Naive B cell (primary cell): ENCODE data around the gene URM1. TPM values are rescaled to one million over a fixed set of nuclear protein-coding genes. Genes with fewer than 3 reads are reported as not detected.
A peak's percentile ranks its signal among the peaks of the same experiment; 100 is the strongest.
"Not testable (repeated sequence)": the region's sequence is repeated elsewhere in the genome, so short reads cannot be mapped to it uniquely, and the experiment has no call there.

Experiments used
- ATAC-seq, 2 donors: fragments of 150-1000 bp; cut with Tn5 transposase; 2 replicates each; pipeline ENCODE4 v1.10.0; 2021; ENCODE audit warnings: low read depth in 2 of 2, mild to moderate bottlenecking in 2 of 2, moderate library complexity in 2 of 2
- DNase-seq: peaks from one replicate; pipeline ENCODE4 v3.0.0; 2022
- H3K27ac Mint-ChIP-seq, 6 donors: one replicate each; pipeline ENCODE4 v1.8.0; 2020 to 2022; ENCODE audit warnings: mild to moderate bottlenecking in 6 of 6, mixed read lengths in 6 of 6, moderate library complexity in 5 of 6, inconsistent platforms in 2 of 6
- H3K27me3 Mint-ChIP-seq, 3 donors: one replicate each; pipeline ENCODE4 v1.8.0; 2021 to 2022; ENCODE audit warnings: mixed read lengths in 3 of 3, mild to moderate bottlenecking in 1 of 3
- H3K36me3 Mint-ChIP-seq, 2 donors: one replicate each; pipeline ENCODE4 v1.8.0; 2020 to 2022; ENCODE audit warnings: mixed read lengths in 2 of 2, inconsistent platforms in 1 of 2, mild to moderate bottlenecking in 1 of 2
- H3K4me1 Mint-ChIP-seq, 3 donors: one replicate each; pipeline ENCODE4 v1.8.0; 2020 to 2022; ENCODE audit warnings: mixed read lengths in 3 of 3, inconsistent platforms in 1 of 3, mild to moderate bottlenecking in 1 of 3, moderate library complexity in 1 of 3
- H3K4me3 Mint-ChIP-seq, 8 donors: one replicate each; pipeline ENCODE4 v1.8.0; 2020 to 2022; ENCODE audit warnings: mild to moderate bottlenecking in 8 of 8, mixed read lengths in 8 of 8, moderate library complexity in 8 of 8, inconsistent platforms in 2 of 8
- H3K9me3 Mint-ChIP-seq, 7 donors: one replicate each; pipeline ENCODE4 v1.8.0; 2020 to 2022; ENCODE audit warnings: mixed read lengths in 7 of 7, mild to moderate bottlenecking in 5 of 7, inconsistent platforms in 2 of 7, moderate library complexity in 1 of 7
- polyA plus RNA-seq, 6 donors: library from polyadenylated mRNA; unstranded; fragments of 300-500 nt; fragmentation: Illumina TruSeq; gene quantifications; one replicate each; pipeline ENCODE4 v1.2.3, GENCODE V29; 2021; ENCODE audit warnings: low read depth in 6 of 6

Gene URM1
- polyA plus RNA-seq, 6 donors from 2014 or later: 36.9 to 44.3 (median 42.0) TPM

DNA sequence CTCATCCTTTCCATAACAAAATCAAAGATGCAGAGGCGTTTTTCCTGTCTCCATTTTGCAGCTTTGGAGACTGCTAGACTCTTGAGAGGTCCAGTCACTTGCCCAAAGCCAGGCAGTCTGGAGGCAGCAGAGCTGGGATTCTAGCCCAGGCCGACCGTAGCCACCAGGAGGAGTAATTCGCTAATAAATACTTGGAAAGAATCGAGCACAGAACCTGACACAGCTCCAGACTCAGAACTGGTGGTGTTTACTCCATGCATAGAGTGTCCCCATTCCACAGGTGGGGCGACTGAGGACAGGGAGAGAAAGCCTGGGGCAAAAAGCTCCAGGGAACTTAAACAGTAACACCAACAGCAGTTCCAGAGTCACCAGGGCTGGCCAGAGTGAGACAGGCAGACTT, 38.8 kb downstream of the URM1 start:
- DNase-seq (no peak), ATAC-seq (no peak)
- Mint-ChIP-seq H3K27me3 (peaks cover 38 to 68% (median 52%) of the 10 kb centered on the region in 3 donors), H3K4me3 (no peak overlapping the region), H3K4me1 (no peaks in the 10 kb centered on the region), H3K9me3 (peaks cover 0 to 3% (median 0%) of the 10 kb centered on the region in 7 donors), H3K36me3 (no peaks in the 10 kb centered on the region), H3K27ac (no peak overlapping the region)

- peaks cover 0 to 2% (median 0%) of the 10 kb centered on the region in 3 donors for H3K4me1 Mint-ChIP-seq
- ATAC-seq: no peak
Measured at GRCh38 chr9:128411364-128412119, 40.4 kb downstream of the URM1 start.

GRCh38 chr9:128412120-128412790, 41.1 kb downstream of the URM1 start:
- no peaks in the 10 kb centered on the region for H3K36me3 Mint-ChIP-seq
- ATAC-seq: peak; percentile 37 to 61
- peaks cover 0 to 2% (median 0%) of the 10 kb centered on the region in 3 donors for H3K4me1 Mint-ChIP-seq
- DNase-seq: peak; percentile 13
- no peak overlapping the region for H3K4me3 Mint-ChIP-seq
- H3K9me3 Mint-ChIP-seq: peaks cover 0 to 3% (median 0%) of the 10 kb centered on the region in 7 donors
- H3K27ac Mint-ChIP-seq: no peak overlapping the region
- H3K27me3 Mint-ChIP-seq: peaks cover 42 to 74% (median 55%) of the 10 kb centered on the region in 3 donors

More at GRCh38 chr9:128411364-128412119, 40.4 kb downstream of the URM1 start:
- no peak for DNase-seq
- peaks cover 45 to 73% (median 57%) of the 10 kb centered on the region in 3 donors for H3K27me3 Mint-ChIP-seq
- no peaks in the 10 kb centered on the region for H3K36me3 Mint-ChIP-seq
- no peak overlapping the region for H3K4me3 Mint-ChIP-seq
- H3K27ac Mint-ChIP-seq: no peak overlapping the region
- H3K9me3 Mint-ChIP-seq: peaks cover 0 to 3% (median 0%) of the 10 kb centered on the region in 7 donors

DNA sequence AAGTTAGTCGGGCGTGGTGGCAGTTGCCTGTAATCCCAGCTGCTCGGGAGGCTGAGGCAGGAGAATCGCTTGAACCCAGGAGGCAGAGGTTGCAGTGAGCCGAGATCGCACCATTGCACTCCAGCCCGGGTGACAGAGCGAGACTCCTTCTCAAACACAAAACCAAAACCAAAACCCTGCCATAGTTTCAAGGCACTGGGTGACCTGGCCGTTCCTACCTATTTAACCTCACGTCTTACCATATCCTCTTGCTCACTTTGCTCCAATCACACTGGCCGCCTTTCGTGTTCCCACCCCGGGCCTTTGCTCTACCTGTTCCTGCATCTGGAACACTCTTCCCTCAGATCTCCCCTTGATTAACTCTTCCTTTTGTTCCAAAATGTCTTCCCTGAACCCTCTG, 42.6 kb downstream of the URM1 start:
- ATAC-seq, H3K27ac Mint-ChIP-seq, H3K36me3 Mint-ChIP-seq, H3K4me3 Mint-ChIP-seq, H3K4me1 Mint-ChIP-seq, H3K9me3 Mint-ChIP-seq, DNase-seq: not testable (repeated sequence)
- peaks cover 40 to 78% (median 49%) of the 10 kb centered on the region in 3 donors for H3K27me3 Mint-ChIP-seq

DNA sequence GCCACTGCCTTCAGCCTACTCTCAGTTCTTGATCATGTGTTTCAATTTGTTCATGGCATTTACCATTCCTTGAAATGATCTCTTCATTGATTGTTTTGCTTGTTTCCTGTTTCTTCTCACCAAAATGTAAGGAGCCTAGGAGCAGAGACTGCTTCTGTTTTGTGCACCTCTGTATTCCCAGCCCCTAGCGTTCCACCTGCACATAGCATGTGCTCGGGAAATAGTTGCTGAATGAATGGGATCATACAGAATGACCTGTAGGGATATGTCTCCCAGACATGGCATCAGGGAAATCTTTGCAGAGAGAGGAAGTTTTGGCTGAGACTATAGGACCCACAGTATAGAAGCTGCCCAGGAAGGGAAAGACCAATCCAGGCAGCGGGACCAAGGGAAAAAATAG, 43.3 kb downstream of the URM1 start:
- H3K4me3 Mint-ChIP-seq: no peak overlapping the region
- peaks cover 0 to 3% (median 0%) of the 10 kb centered on the region in 7 donors for H3K9me3 Mint-ChIP-seq

DNA sequence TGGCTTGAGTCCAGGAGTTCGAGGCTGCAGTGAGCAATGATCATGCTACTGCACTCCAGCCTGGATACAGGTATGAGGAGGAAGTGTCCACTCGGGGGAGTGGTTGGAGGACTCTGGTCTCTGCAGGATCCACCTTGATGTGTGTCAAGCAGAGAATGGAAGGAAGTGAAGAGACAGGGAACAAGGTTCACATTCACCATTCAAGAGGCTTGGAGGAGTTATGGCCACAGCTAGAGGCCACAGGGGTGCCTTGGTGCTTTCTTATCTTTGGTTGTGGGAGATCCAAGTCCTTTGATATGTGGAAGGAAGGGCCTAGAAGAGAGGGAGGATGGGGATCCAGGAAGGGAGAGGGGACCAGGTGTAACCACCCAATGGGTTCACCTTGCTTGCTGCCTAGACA, 44.1 kb downstream of the URM1 start:
- peak overlapping the region in 1 of 8 donors; percentile 25 for H3K4me3 Mint-ChIP-seq
- ATAC-seq (no peak), DNase-seq (no peak)
- H3K4me1 Mint-ChIP-seq: peaks cover 0 to 12% (median 11%) of the 10 kb centered on the region in 3 donors
- H3K27me3 Mint-ChIP-seq: peaks cover 37 to 79% (median 47%) of the 10 kb centered on the region in 3 donors
- peaks cover 0 to 3% (median 0%) of the 10 kb centered on the region in 7 donors for H3K9me3 Mint-ChIP-seq
- peak overlapping the region in 1 of 6 donors; percentile 70 for H3K27ac Mint-ChIP-seq
- H3K36me3 Mint-ChIP-seq: no peaks in the 10 kb centered on the region

More for the DNA sequence above, 43.3 kb downstream of the URM1 start:
- Mint-ChIP-seq H3K4me1 (peaks cover 0 to 6% (median 6%) of the 10 kb centered on the region in 3 donors), H3K27ac (no peak overlapping the region), H3K36me3 (no peaks in the 10 kb centered on the region), H3K27me3 (peaks cover 44 to 82% (median 47%) of the 10 kb centered on the region in 3 donors)
- no peak for DNase-seq
- no peak for ATAC-seq

DNA sequence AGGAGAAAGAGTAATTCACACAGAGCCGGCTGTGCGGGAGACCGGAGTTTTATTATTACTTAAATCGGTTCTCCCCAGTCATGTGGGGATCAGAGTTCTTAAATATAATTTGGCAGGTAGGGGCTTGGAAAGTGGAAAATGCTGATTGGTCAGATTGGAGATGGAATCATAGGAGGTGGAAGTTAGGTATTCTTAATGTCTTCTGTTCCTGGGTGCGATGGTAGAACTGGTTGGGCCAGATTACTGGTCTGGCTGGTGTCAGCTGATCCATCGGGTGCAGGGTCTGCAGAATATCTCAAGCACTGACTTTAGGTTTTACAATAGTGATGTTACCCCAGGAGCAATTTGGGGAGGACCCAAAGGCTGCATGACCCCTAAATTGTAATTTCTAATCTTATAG, 44.8 kb downstream of the URM1 start:
- no peak for DNase-seq
- peaks cover 0 to 3% (median 0%) of the 10 kb centered on the region in 7 donors for H3K9me3 Mint-ChIP-seq
- ATAC-seq: no peak
- peaks cover 37 to 74% (median 44%) of the 10 kb centered on the region in 3 donors for H3K27me3 Mint-ChIP-seq
- H3K4me3 Mint-ChIP-seq: peak overlapping the region in 1 of 8 donors; percentile 44
- no peaks in the 10 kb centered on the region for H3K36me3 Mint-ChIP-seq
- H3K4me1 Mint-ChIP-seq: peaks cover 0 to 12% (median 11%) of the 10 kb centered on the region in 3 donors
- H3K27ac Mint-ChIP-seq: no peak overlapping the region

GRCh38 chr9:128416432-128417019, 45.4 kb downstream of the URM1 start:
- ATAC-seq (no peak), DNase-seq (no peak)
- peaks cover 34 to 69% (median 39%) of the 10 kb centered on the region in 3 donors for H3K27me3 Mint-ChIP-seq
- H3K27ac Mint-ChIP-seq: no peak overlapping the region
- no peaks in the 10 kb centered on the region for H3K36me3 Mint-ChIP-seq
- peaks cover 0 to 3% (median 0%) of the 10 kb centered on the region in 7 donors for H3K9me3 Mint-ChIP-seq
- peak overlapping the region in 1 of 8 donors; percentile 44 for H3K4me3 Mint-ChIP-seq
- H3K4me1 Mint-ChIP-seq: peaks cover 0 to 12% (median 11%) of the 10 kb centered on the region in 3 donors

GRCh38 chr9:128419061-128419925, 48.1 kb downstream of the URM1 start:
- DNase-seq: peak; percentile 7

GRCh38 chr9:128420060-128420650, 49.0 kb downstream of the URM1 start:
- H3K9me3 Mint-ChIP-seq: no peaks in the 10 kb centered on the region
- DNase-seq (peak; percentile 77), ATAC-seq (peak; percentile 85 to 86)
- peak overlapping the region; percentile 77 to 91 (median 82) for H3K4me3 Mint-ChIP-seq
- H3K36me3 Mint-ChIP-seq: no peaks in the 10 kb centered on the region
- peaks cover 19 to 44% (median 20%) of the 10 kb centered on the region in 3 donors for H3K27me3 Mint-ChIP-seq
- peaks cover 0 to 12% (median 11%) of the 10 kb centered on the region in 3 donors for H3K4me1 Mint-ChIP-seq
- H3K27ac Mint-ChIP-seq: peak overlapping the region in 1 of 6 donors; percentile 69

More at GRCh38 chr9:128419061-128419925, 48.1 kb downstream of the URM1 start:
- Mint-ChIP-seq H3K4me3 (peak overlapping the region; percentile 77 to 91 (median 82)), H3K36me3 (no peaks in the 10 kb centered on the region), H3K27ac (no peak overlapping the region), H3K4me1 (peaks cover 0 to 12% (median 11%) of the 10 kb centered on the region in 3 donors), H3K9me3 (peaks cover 0 to 1% (median 0%) of the 10 kb centered on the region in 7 donors), H3K27me3 (peaks cover 27 to 53% (median 27%) of the 10 kb centered on the region in 3 donors)
- ATAC-seq: no peak

DNA sequence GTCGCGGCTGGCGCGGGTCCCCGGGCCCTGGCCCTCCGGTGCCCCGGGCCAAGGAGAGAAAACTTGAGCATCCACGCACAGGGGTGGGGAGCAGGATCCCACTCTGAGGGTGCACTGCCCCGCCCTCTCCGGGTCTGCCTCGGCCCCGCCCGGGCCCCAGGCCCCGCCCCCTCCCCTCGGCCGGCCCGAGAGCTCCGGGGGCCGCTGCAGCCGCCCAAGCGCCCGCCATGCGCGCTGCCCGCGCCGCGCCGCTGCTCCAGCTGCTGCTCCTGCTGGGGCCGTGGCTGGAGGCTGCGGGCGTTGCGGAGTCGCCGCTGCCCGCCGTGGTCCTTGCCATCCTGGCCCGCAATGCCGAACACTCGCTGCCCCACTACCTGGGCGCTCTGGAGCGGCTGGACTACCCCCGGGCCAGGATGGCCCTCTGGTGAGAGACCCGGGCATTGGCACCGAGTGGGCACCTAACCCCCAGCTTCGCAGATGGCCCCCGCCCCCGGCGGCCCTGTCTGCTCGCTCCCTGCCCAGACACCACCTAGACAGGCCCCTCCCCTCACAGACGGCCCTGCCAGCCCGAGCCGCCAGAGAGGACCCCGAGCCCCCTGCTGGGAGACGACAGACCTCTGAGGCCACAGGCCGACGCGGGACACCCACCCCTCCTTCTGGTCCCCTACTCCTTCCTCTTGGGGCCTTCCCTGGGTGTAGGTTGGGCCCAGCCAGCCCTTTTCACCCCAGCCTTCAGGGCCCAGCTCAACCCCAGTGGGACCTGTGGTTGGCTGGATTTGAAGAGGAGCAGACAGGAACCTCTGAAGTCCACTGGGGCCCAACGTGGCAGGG, 49.7 kb downstream of the URM1 start, which contains the start of gene CERCAM:
Gene CERCAM, plus strand, starts transcription at position 207 of the 831 bp plus-strand sequence. Its CDS starts 21 bp downstream, at position 228.
- H3K4me3 Mint-ChIP-seq: peak within 1 kb of the TSS; percentile 77 to 91 (median 82)
- H3K36me3 Mint-ChIP-seq: no peaks in the 10 kb centered on the region
- no peaks in the 10 kb centered on the region for H3K9me3 Mint-ChIP-seq
- H3K27ac Mint-ChIP-seq: peak within 1 kb of the TSS in 2 of 6 donors; percentile 26 to 69
- DNase-seq (peak; percentile 53), ATAC-seq (peak; percentile 74 to 80)
- H3K27me3 Mint-ChIP-seq: peaks cover 12 to 37% (median 18%) of the 10 kb centered on the region in 3 donors
- peaks cover 0 to 12% (median 11%) of the 10 kb centered on the region in 3 donors for H3K4me1 Mint-ChIP-seq
